Stimulated activated CD4-positive, alpha-beta T cell treated with anti-CD3 and anti-CD28 coated beads, Interleukin-2, amount 100 ng/mL, for 24 hours (primary cell): Measurements from ENCODE around the gene TMEM132D.

Experiments
- DNase-seq, 2 donors: peaks; one replicate each; pipeline ENCODE4 v3.0.0-alpha.2; 2020

Gene TMEM132D

GRCh38 chr12:129719416-129719815 is 184.4 kb downstream of the TMEM132D start:
- DNase-seq: no peak

- no peak for DNase-seq
These were observed 186.4 kb downstream of the TMEM132D start for GRCh38 chr12:129717438-129717837.

- DNase-seq: no peak
These were observed 187.0 kb downstream of the TMEM132D start for GRCh38 chr12:129716825-129717224.

GRCh38 chr12:129706716-129707115 is 197.1 kb downstream of the TMEM132D start:
- DNase-seq: no peak

GRCh38 chr12:129704232-129704830 is 199.5 kb downstream of the TMEM132D start:
- no peak for DNase-seq

GRCh38 chr12:129701631-129702101 is 202.2 kb downstream of the TMEM132D start:
- DNase-seq: no peak

- no peak for DNase-seq
These were observed 203.8 kb downstream of the TMEM132D start for GRCh38 chr12:129700036-129700435.

- no peak for DNase-seq
These were observed 206.9 kb downstream of the TMEM132D start for GRCh38 chr12:129696926-129697325.

GRCh38 chr12:129696405-129696804 is 207.4 kb downstream of the TMEM132D start:
- no peak for DNase-seq

GRCh38 chr12:129693731-129694130 is 210.1 kb downstream of the TMEM132D start:
- no peak for DNase-seq

- no peak for DNase-seq
These were observed 216.1 kb downstream of the TMEM132D start for GRCh38 chr12:129687731-129688130.

- DNase-seq: no peak
These were observed 222.0 kb downstream of the TMEM132D start for GRCh38 chr12:129681830-129682229.

GRCh38 chr12:129681151-129681550 is 222.7 kb downstream of the TMEM132D start:
- DNase-seq: no peak

- DNase-seq: no peak
These were observed 227.4 kb downstream of the TMEM132D start for GRCh38 chr12:129676411-129676810.

- DNase-seq: no peak
These were observed 227.9 kb downstream of the TMEM132D start for GRCh38 chr12:129675947-129676346.

- DNase-seq: no peak
These were observed 228.3 kb downstream of the TMEM132D start for GRCh38 chr12:129675496-129675895.

- DNase-seq: no peak
These were observed 230.0 kb downstream of the TMEM132D start for GRCh38 chr12:129673806-129674205.

GRCh38 chr12:129672110-129672509 is 231.7 kb downstream of the TMEM132D start:
- DNase-seq: no peak

- DNase-seq: no peak
These were observed 233.4 kb downstream of the TMEM132D start for GRCh38 chr12:129670256-129670920.

GRCh38 chr12:129665414-129665813 is 238.4 kb downstream of the TMEM132D start:
- DNase-seq: no peak

- DNase-seq: no peak
These were observed 241.6 kb downstream of the TMEM132D start for GRCh38 chr12:129662234-129662633.

- DNase-seq: no peak
These were observed 242.9 kb downstream of the TMEM132D start for GRCh38 chr12:129660946-129661345.

- no peak for DNase-seq
These were observed 243.7 kb downstream of the TMEM132D start for GRCh38 chr12:129659961-129660622.

GRCh38 chr12:129657179-129657578 is 246.6 kb downstream of the TMEM132D start:
- DNase-seq: no peak
